PFSK-1 (cell line): ENCODE data around the gene PCDHA8.

ENCODE experiments used
- POLR2AphosphoS5 ChIP-seq: IDR thresholded peaks from 2 replicates; pipeline ENCODE4 v1.6.1; 2012; ENCODE audit warnings: low read depth, mild to moderate bottlenecking, control low read depth, low read length, moderate library complexity
- TF ChIP-seq, protein P1 (sequence below), 2 experiments: IDR thresholded peaks; 2 replicates each; pipeline versions ENCODE4 v1.6.1 to v1.8.0; 2011 to 2012; ENCODE audit warnings: low read depth in 2 of 2, low read length in 2 of 2, control low read depth in 1 of 2, inconsistent platforms in 1 of 2, mild to moderate bottlenecking in 1 of 2, moderate library complexity in 1 of 2; ENCODE audit not compliant: insufficient read depth in 1 of 2

DNA sequence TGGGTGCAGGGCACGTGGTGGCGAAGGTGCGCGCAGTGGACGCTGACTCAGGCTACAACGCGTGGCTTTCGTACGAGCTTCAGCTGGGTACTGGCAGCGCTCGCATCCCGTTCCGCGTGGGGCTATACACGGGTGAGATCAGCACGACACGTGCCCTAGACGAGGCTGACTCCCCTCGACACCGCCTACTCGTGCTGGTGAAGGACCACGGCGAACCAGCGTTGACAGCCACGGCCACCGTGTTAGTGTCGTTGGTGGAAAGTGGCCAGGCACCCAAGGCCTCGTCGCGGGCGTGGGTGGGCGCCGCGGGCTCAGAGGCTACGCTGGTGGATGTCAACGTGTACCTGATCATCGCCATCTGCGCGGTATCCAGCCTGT, 44.3 kb upstream of the PCDHA8 start:
- TF ChIP-seq, protein P1, sequence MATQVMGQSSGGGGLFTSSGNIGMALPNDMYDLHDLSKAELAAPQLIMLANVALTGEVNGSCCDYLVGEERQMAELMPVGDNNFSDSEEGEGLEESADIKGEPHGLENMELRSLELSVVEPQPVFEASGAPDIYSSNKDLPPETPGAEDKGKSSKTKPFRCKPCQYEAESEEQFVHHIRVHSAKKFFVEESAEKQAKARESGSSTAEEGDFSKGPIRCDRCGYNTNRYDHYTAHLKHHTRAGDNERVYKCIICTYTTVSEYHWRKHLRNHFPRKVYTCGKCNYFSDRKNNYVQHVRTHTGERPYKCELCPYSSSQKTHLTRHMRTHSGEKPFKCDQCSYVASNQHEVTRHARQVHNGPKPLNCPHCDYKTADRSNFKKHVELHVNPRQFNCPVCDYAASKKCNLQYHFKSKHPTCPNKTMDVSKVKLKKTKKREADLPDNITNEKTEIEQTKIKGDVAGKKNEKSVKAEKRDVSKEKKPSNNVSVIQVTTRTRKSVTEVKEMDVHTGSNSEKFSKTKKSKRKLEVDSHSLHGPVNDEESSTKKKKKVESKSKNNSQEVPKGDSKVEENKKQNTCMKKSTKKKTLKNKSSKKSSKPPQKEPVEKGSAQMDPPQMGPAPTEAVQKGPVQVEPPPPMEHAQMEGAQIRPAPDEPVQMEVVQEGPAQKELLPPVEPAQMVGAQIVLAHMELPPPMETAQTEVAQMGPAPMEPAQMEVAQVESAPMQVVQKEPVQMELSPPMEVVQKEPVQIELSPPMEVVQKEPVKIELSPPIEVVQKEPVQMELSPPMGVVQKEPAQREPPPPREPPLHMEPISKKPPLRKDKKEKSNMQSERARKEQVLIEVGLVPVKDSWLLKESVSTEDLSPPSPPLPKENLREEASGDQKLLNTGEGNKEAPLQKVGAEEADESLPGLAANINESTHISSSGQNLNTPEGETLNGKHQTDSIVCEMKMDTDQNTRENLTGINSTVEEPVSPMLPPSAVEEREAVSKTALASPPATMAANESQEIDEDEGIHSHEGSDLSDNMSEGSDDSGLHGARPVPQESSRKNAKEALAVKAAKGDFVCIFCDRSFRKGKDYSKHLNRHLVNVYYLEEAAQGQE (IDR thresholded peaks at IDR 0.05; ENCODE audit: insufficient read depth in 1 of 2, low read depth in 2 of 2, low read length in 2 of 2), result no peak
- no peak for TF ChIP-seq POLR2AphosphoS5
